Adipocyte (in vitro differentiated cells): ENCODE measurements around the gene CISTR.

Source experiments
- DNase-seq: peaks from one replicate; pipeline ENCODE4 v3.0.0-alpha.2; 2015; ENCODE audit warnings: low read depth
- H3K27me3 ChIP-seq: replicated peaks from 2 replicates; pipeline ENCODE4 v1.7.0; 2013; ENCODE audit warnings: mild to moderate bottlenecking, low read length, moderate library complexity; ENCODE audit not compliant: control insufficient read depth, insufficient read depth
- H3K36me3 ChIP-seq: 2 replicates; pipeline ENCODE4 v1.7.0; 2013; ENCODE audit warnings: low read length, mild to moderate bottlenecking, moderate library complexity; ENCODE audit not compliant: control insufficient read depth, insufficient read depth, severe bottlenecking
- H3K4me1 ChIP-seq: 2 replicates; pipeline ENCODE4 v1.7.0; 2013; ENCODE audit warnings: mild to moderate bottlenecking, low read length, moderate library complexity; ENCODE audit not compliant: control insufficient read depth, insufficient read depth
- H3K4me3 ChIP-seq: 2 replicates; pipeline ENCODE4 v1.7.0; 2013; ENCODE audit warnings: mild to moderate bottlenecking, low read length, moderate library complexity
- H3K9ac ChIP-seq: 2 replicates; pipeline ENCODE4 v1.7.0; 2013; ENCODE audit warnings: mild to moderate bottlenecking, low read length, moderate library complexity
- H3K9me3 ChIP-seq: 2 replicates; pipeline ENCODE4 v1.7.0; 2013; ENCODE audit warnings: mild to moderate bottlenecking, low read length, moderate library complexity; ENCODE audit not compliant: control insufficient read depth

Gene CISTR

DNA sequence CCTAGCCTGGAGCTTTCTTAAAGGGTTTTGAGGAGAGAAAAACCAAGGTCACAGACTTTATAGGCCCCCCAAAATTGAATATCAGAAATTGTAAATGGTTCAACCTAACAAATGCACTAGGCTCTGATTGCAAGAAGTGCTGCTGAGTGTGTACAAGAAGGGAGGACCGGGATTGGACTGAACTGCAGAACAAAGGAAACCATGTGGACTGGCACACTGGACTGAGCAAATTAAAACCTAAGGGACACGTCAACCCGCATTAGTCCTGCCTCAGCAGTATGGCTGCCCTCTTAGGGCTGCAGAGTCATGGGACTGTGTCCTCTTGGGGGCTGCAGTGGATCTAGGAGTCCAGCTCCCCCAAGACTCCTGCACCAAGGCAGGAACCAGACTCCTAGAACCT is 842 bp upstream of the CISTR start:
- Histone ChIP-seq H3K9me3 (no peaks in the 10 kb centered on the region), H3K4me1 (peaks cover 21% of the 10 kb centered on the region), H3K36me3 (no peaks in the 10 kb centered on the region), H3K9ac (no peak overlapping the region), H3K27me3 (peaks cover 60% of the 10 kb centered on the region), H3K4me3 (no peak overlapping the region)
- DNase-seq, result no peak

DNA sequence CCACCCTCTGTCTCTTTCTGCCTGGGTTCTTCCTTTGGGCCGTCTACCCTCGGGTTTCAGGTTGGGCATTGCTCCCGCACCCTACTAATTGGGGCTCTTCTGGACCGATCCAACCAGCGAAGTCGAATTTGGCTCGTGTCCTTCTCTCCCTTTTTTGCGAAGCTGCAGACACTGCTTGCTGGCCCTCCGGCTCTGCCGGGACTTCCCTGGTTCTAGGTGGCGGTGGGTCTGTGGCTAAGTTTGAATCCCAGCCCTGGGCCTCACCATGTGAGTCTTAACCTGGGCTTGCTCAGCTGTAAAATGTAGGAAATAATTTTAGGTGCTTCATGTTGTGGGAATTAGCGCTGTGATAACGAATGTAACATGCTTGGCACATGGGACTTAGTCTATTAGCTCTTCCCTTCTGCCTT is 418 bp upstream of the CISTR start:
- Histone ChIP-seq H3K27me3 (peaks cover 61% of the 10 kb centered on the region), H3K9ac (no peak overlapping the region), H3K9me3 (no peaks in the 10 kb centered on the region), H3K4me3 (no peak overlapping the region), H3K4me1 (peaks cover 21% of the 10 kb centered on the region), H3K36me3 (no peaks in the 10 kb centered on the region)
- DNase-seq, result no peak

DNA sequence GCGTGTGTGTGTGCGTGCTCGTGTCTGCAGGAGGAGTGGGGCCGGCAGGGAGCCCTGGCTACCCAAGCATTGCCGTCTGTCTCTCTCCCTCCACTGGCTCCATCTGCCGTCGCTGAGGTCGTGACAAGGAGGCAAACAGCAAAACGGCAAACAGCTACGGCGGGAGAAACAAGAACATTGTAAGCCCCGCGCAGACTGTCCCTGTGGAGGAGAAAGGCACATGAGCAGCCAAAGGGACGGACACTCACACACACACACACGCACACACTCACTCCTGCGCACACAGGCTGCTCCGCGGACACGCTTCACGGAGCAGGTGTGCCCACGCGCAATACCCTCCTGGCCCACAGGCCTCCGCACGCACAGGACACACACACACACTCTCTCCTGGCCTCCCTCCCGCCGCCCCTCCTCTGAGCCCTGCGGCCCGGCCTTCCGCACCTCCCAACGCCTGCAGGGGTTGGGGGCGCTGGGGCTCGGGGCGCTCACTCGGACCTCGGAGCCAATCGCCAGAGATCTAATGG is 905 bp downstream of the CISTR start:
- Histone ChIP-seq H3K9me3 (no peaks in the 10 kb centered on the region), H3K4me3 (peak overlapping the region; percentile 67), H3K27me3 (peaks cover 63% of the 10 kb centered on the region), H3K9ac (no peak overlapping the region), H3K4me1 (peaks cover 21% of the 10 kb centered on the region), H3K36me3 (no peaks in the 10 kb centered on the region)
- DNase-seq, result peak; percentile 37

DNA sequence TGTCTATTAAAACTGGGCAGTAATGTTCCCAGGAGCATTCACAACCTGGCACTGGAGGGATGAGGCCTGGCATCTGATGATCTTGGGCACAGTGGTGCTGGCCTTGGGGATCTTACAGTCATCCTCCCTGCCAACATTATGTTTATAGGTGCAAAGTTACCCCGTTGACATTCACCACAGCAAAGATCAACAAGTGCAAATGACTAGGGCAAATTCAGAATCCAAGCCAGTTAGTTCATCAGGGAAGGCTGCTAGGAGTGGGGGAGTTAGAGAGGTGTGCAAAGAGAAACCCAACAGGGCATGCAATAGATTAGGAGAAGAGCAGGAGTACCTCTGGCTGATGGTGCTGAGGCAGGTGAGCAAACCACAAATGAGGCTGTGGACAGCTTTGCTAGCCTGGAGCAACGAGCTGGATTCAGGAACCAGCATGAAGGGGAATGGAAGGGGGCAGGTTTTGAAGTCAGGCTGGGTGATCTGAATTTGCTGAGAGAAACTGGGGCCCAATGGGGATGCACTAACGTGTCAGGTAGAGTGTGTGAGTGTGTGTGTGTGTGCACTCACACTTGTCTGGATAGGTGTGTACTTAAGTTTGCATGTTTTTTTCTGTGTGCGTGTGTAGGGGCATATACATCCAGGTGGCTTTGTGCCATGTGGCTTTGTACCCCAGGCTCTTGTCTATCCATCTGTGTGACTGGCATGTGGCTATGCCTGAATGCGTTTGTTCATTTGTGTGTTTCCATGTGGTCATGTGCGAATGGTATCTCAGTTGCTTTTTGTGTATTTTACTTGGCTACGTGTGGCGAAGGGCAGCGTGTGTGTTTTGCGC is 1.6 kb downstream of the CISTR start:
- no peak overlapping the region for H3K9ac ChIP-seq
- H3K27me3 ChIP-seq, result peaks cover 64% of the 10 kb centered on the region
- H3K4me1 ChIP-seq, result peaks cover 21% of the 10 kb centered on the region
- H3K4me3 ChIP-seq, result peak overlapping the region; percentile 67
- no peaks in the 10 kb centered on the region for H3K9me3 ChIP-seq
- no peaks in the 10 kb centered on the region for H3K36me3 ChIP-seq
- DNase-seq, result no peak

DNA sequence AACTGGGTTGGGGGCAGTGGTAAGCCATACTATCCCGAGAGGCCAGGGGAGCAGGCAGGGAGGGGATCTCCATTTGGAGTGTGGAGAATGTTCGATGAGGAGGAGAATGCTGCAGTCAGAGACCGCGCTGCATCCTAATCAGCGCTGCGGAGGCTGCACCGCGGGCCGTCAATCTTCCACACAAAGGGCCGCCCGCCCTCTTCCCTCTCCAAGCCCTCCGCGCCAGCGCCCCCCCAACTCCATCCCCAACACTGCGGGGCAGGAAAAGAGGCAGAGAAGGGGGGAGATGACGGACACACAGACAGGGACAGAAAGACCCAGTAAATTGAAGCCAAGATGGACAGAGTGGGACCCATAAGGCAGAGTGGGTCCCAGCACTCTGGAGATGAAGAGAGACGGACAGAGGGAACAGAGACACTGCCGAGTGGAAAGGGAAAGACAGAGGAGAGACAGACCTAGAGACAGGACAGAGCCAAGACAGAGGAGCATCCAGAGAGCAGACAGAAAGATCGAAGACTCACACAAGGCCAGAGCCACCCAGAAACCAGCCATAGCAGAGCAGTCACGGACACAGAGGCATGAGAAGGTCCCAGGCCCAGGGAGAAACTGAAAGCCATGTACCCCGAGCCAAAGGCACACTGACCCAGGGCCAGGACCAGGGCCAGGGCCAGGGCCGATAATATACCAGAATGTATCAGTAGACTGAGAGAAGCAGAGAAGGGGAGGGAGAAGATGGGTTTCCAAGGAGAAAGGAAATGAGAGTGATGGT is 3.5 kb downstream of the CISTR start:
- Histone ChIP-seq H3K4me1 (peaks cover 11% of the 10 kb centered on the region), H3K9ac (no peak overlapping the region), H3K9me3 (no peaks in the 10 kb centered on the region), H3K27me3 (peaks cover 80% of the 10 kb centered on the region), H3K4me3 (no peak overlapping the region), H3K36me3 (no peaks in the 10 kb centered on the region)
- DNase-seq, result no peak

DNA sequence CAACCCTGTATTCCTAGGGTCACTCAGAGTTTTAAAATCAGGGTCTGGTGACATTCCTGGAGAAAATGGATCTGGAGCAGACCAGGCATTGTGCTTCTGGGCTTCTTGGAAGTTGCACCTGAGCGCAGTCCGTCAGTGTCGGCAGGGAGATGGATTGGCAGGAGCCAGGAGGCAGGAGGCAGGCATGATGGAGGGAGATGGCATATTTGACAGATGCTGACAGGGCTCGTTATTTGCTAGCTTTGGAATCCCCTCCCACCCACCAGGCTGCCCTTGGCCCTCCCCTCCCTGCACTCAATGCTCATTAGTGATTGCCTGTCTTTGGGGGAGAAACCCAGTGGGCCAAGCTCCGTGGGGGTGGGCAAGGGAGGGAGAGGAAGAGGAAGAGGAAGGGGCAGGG is 4.7 kb downstream of the CISTR start:
- Histone ChIP-seq H3K4me3 (no peak overlapping the region), H3K27me3 (peaks cover 78% of the 10 kb centered on the region), H3K4me1 (peaks cover 11% of the 10 kb centered on the region), H3K9ac (no peak overlapping the region), H3K36me3 (no peaks in the 10 kb centered on the region), H3K9me3 (no peaks in the 10 kb centered on the region)
- DNase-seq, result no peak

DNA sequence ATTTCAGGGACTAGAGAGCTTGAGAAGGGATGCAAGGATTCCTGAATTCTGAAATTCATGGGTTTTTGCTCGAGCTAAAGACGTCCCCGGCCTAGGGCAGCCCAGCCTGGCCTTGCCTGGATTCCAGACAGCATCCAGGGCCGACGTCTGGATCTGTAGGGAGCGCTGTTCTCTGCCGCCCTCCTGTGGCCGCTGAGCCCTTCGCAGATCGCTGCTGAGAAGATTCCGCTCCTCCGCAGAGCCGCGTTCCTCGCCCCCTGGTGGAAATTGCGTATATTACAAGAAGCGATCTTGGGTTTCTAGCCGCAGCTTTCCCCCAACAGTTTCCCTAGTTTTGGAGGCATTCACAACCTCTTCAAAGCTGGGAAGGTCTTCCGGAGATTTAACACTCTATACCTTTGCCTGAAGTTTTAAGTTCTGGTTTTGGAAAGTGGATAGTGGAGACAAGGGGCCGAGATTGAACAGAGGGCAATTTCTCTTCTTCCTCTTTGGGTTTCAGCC is 5.1 kb downstream of the CISTR start:
- Histone ChIP-seq H3K27me3 (peaks cover 77% of the 10 kb centered on the region), H3K4me3 (no peak overlapping the region), H3K4me1 (peaks cover 11% of the 10 kb centered on the region), H3K9me3 (no peaks in the 10 kb centered on the region), H3K36me3 (no peaks in the 10 kb centered on the region), H3K9ac (peak overlapping the region; percentile 78)
- peak; percentile 98 for DNase-seq

DNA sequence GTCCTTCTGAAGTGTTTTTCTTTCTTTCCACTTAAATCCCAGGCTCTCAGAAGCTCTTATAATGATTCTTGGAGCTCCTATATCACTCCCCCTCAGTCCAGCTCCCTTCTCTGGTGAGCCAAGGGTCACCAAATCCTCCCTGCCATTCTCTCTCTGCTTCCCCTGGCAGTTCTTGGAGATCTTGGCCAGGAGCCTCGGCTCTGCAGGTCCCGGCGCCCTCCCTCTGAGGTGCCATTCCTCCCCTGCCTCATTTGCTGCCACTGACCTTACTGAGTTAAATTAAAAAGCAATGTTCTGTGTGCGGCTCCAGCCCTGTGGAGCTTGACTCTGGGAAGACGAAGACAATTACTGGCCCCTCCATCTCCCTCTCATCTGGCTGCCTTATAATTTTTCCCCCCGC is 7.0 kb downstream of the CISTR start:
- H3K4me1 ChIP-seq, result no peaks in the 10 kb centered on the region

DNA sequence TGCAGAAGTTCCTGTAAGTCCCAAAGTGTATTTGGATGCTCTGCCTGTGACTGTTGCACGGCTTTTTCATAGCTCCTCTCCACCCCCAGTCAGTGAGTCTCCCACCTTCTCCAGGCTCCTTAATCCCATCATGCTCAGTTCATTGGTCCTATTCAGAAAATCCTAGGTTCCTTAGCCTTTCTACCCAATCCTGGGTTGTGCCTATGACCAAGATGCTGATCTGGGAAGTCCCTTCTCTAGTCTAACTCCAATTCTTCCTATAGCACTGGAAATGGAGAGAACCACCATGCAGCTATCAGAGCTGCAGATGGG is 7.7 kb downstream of the CISTR start:
- peaks cover 5% of the 10 kb centered on the region for H3K4me1 ChIP-seq
- no peaks in the 10 kb centered on the region for H3K36me3 ChIP-seq
- H3K9me3 ChIP-seq, result no peaks in the 10 kb centered on the region
- H3K27me3 ChIP-seq, result peaks cover 76% of the 10 kb centered on the region
- no peak for DNase-seq
- H3K4me3 ChIP-seq, result no peak overlapping the region
- no peak overlapping the region for H3K9ac ChIP-seq

More for the DNA sequence above, 7.0 kb downstream of the CISTR start:
- Histone ChIP-seq H3K4me3 (no peak overlapping the region), H3K9ac (no peak overlapping the region), H3K27me3 (peaks cover 77% of the 10 kb centered on the region), H3K9me3 (no peaks in the 10 kb centered on the region), H3K36me3 (no peaks in the 10 kb centered on the region)
- DNase-seq, result no peak

DNA sequence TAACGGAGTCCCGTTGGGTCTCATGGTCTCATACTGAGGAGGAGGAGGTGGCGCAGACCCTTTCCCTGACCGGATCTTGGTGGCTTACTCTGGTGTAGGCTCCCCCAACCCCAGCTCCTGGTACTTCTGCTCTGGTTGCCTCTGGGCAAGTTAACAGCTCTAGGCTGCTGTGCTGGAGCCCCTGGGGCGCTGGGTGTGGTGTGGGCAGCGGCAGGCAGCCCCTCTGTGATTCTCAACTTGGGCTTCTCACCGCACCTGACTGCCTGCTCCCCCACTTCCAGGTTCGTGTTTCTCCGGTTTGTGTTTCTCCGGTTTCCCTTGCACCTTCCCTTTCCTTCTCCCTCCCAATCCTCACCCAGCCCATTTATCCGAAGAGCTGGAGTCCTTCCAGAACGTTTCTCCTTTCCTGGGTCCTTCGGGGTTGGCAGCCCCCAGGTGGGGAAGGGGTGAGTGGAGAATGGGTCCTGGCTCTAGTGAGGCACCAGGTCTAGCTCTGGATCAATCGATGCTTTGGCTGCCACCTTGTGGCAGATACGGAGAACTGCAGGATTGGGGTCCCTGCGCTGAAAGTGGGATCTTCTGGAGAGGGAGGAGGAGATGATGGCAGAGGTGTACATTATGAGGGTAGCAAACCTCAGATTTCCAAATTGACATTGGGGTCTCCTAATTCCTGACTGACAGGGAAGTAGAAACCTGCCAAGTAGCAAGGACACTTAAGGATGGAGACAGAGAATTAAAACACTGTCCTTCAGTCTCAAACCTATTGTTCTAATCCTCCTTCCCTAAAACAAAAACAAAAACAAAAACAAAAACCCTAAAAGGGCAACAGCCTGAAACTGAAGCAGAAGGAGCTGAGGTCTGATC is 8.3 kb downstream of the CISTR start:
- Histone ChIP-seq H3K36me3 (no peaks in the 10 kb centered on the region), H3K27me3 (peaks cover 75% of the 10 kb centered on the region), H3K9ac (no peak overlapping the region), H3K9me3 (no peaks in the 10 kb centered on the region), H3K4me3 (no peak overlapping the region), H3K4me1 (peaks cover 6% of the 10 kb centered on the region)
- DNase-seq, result peak; percentile 87

DNA sequence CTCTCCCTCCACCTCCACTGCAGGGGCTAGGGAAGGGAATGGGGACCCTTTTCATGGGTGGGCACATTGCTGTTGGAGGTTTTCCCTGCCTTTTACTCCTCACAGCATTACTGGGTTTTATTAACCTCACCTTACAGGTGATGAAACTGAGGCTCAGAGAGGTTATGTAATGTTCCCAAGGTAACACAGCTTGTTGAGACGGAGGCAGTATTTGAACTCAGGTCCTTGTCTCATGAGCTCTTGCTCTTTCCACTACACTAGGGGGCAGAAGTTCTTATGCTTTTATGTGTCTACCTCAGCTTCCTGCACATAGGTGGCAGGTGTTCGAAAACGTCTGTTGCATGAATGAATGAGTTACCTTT is 11.7 kb downstream of the CISTR start:
- no peak overlapping the region for H3K9ac ChIP-seq
- peaks cover 68% of the 10 kb centered on the region for H3K27me3 ChIP-seq
- H3K4me3 ChIP-seq, result no peak overlapping the region
- H3K36me3 ChIP-seq, result no peaks in the 10 kb centered on the region
- no peak for DNase-seq
- H3K9me3 ChIP-seq, result no peaks in the 10 kb centered on the region
- H3K4me1 ChIP-seq, result peaks cover 6% of the 10 kb centered on the region
